T-cell (primary cell): ENCODE data around the gene INHBC. TPM values are rescaled to one million over a fixed set of nuclear protein-coding genes. Genes with fewer than 3 reads are reported as not detected.
"Not testable (repeated sequence)": the region's sequence is repeated elsewhere in the genome, so short reads cannot be mapped to it uniquely, and the experiment has no call there.

Experiments used
- ATAC-seq, 4 experiments: fragments of 200-7000 bp in 3 of 4; fragments of 150-1000 bp in 1 of 4; cut with Tn5 transposase; replicated peaks in 1 of 4; 1 replicate in 3 of 4; 2 replicates in 1 of 4; pipeline ENCODE4 v1.10.0; 2021; ENCODE audit warnings: moderate library complexity in 3 of 4, mild to moderate bottlenecking in 2 of 4, moderate number of reproducible peaks in 1 of 4
- CTCF ChIA-PET, 2 donors: fragments of 300-600 bp; sonication (Branson Sonifier 250); formaldehyde crosslinking; loops; one replicate each; lab custom pipeline; 2022; ENCODE audit warnings: antibody characterized with exemption in 2 of 2; lab: Charles Lee
- POLR2A ChIA-PET, 2 donors: fragments of 300-600 bp; sonication (Branson Sonifier 250); formaldehyde crosslinking; loops; one replicate each; lab custom pipeline; 2022; ENCODE audit warnings: antibody characterized with exemption in 2 of 2; lab: Charles Lee
- DNase-seq, 35 experiments: peaks; one replicate each; pipeline versions ENCODE4 v3.0.0 to v3.0.0-alpha.2; 2013 to 2023
- H3K27ac ChIP-seq: one replicate; pipeline ENCODE4 v1.5.1; 2013; ENCODE audit warnings: low read length
- H3K27me3 ChIP-seq, 2 experiments: replicated peaks in 1 of 2; 1 replicate in 1 of 2; 2 replicates in 1 of 2; pipeline versions ENCODE4 v1.6.1 to v1.7.0; 2013; ENCODE audit warnings: low read length in 1 of 2, mixed read lengths in 1 of 2; ENCODE audit not compliant: control insufficient read depth in 2 of 2, insufficient read depth in 2 of 2; ENCODE audit errors: extremely low read depth in 1 of 2
- H3K36me3 ChIP-seq, 2 donors: 1 replicate in 1 of 2; 2 replicates in 1 of 2; pipeline versions ENCODE4 v1.6.1 to v1.7.0; 2013; ENCODE audit warnings: low read length in 1 of 2; ENCODE audit not compliant: control insufficient read depth in 2 of 2, insufficient read depth in 1 of 2; ENCODE audit errors: extremely low read depth in 1 of 2
- H3K4me1 ChIP-seq, 2 experiments: 1 replicate in 1 of 2; 2 replicates in 1 of 2; pipeline versions ENCODE4 v1.6.1 to v1.7.0; 2013; ENCODE audit warnings: low read length in 2 of 2, mixed read lengths in 1 of 2; ENCODE audit not compliant: insufficient read depth in 2 of 2, control insufficient read depth in 1 of 2; ENCODE audit errors: extremely low read depth in 1 of 2
- H3K4me3 ChIP-seq, 2 donors: 1 replicate in 1 of 2; 2 replicates in 1 of 2; pipeline versions ENCODE4 v1.5.1 to v1.7.0; 2013; ENCODE audit warnings: mild to moderate bottlenecking in 2 of 2, low read length in 1 of 2, moderate library complexity in 1 of 2; ENCODE audit not compliant: control insufficient read depth in 1 of 2; ENCODE audit errors: extremely low read depth in 1 of 2
- H3K9me3 ChIP-seq: 2 replicates; pipeline ENCODE4 v1.7.0; 2013
- H3K27ac Mint-ChIP-seq, 2 donors: one replicate each; pipeline ENCODE4 v1.8.0; 2020 to 2021; ENCODE audit warnings: mild to moderate bottlenecking in 2 of 2, mixed read lengths in 2 of 2
- H3K27me3 Mint-ChIP-seq, 2 donors: one replicate each; pipeline ENCODE4 v1.8.0; 2021 to 2022; ENCODE audit warnings: mixed read lengths in 2 of 2
- H3K36me3 Mint-ChIP-seq: one replicate; pipeline ENCODE4 v1.8.0; 2021; ENCODE audit warnings: mixed read lengths
- H3K4me1 Mint-ChIP-seq, 3 donors: one replicate each; pipeline ENCODE4 v1.8.0; 2020 to 2022; ENCODE audit warnings: mixed read lengths in 3 of 3, mild to moderate bottlenecking in 1 of 3
- H3K4me3 Mint-ChIP-seq, 3 donors: one replicate each; pipeline ENCODE4 v1.8.0; 2020 to 2022; ENCODE audit warnings: mild to moderate bottlenecking in 3 of 3, mixed read lengths in 3 of 3, moderate library complexity in 3 of 3
- H3K9me3 Mint-ChIP-seq, 3 donors: one replicate each; pipeline ENCODE4 v1.8.0; 2020 to 2022; ENCODE audit warnings: mixed read lengths in 3 of 3
- WGBS: methylation state at CpG from one replicate; pipeline ENCODE4 v1.1.5; 2013; ENCODE audit warnings: missing lambda C conversion rate; ENCODE audit not compliant: insufficient coverage; 5-methylcytosine and 5-hydroxymethylcytosine counted together
- total RNA-seq, 35 experiments: library from RNA in 6 of 35; stranded (reverse) in 6 of 35; fragments of 120-200 nt in 1 of 35; gene quantifications; one replicate each; pipeline versions ENCODE4 v1.2.1 to v1.2.4 and lab custom pipeline; 2013 to 2026

Gene INHBC
- total RNA-seq, 5 donors from 2014 or later (not counting 1 experiment from before 2014, with no cell fraction given): 0.13 to 0.23 (median 0.18) TPM; not detected in 2

DNA sequence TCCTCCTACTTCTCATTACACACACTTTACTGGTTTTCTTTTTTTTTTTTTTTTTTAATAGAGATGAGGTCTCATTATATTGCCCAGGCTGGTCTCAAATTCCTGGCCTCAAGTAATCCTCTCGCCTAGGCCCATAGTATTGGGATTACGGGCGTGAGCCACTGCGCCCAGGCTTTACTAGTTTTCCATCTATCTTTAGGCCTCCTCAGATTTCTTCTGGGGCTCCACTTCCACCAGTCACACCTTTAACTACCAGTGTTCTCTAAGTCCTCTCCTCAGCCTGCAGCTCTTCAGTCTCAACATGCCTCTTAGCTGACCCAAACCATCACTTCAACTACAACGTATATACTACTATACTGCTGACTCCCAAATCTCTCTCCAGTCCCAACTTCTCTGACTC is 14.1 kb upstream of the INHBC start:
- Histone ChIP-seq H3K27ac (no peak overlapping the region), H3K27me3 (no peaks in the 10 kb centered on the region), H3K9me3 (no peaks in the 10 kb centered on the region), H3K4me3 (no peak overlapping the region), H3K36me3 (peaks cover 2 to 25% of the 10 kb centered on the region in 2 donors), H3K4me1 (peaks cover 0 to 2% of the 10 kb centered on the region in 2 experiments)
- Mint-ChIP-seq H3K4me3 (no peak overlapping the region), H3K27me3 (no peaks in the 10 kb centered on the region), H3K27ac (no peak overlapping the region), H3K36me3 (peaks cover 21% of the 10 kb centered on the region), H3K4me1 (peaks cover 50 to 54% (median 51%) of the 10 kb centered on the region in 3 donors), H3K9me3 (no peaks in the 10 kb centered on the region)
- POLR2A ChIA-PET: no interaction called here
- no peak for ATAC-seq
- CTCF ChIA-PET: interaction anchor here in 1 of 2 donors (0.7 kb wide), 1 partner anchor 54 kb away, joined by 5 read pairs; no protein-coding TSS in a partner anchor
- WGBS: 100% methylated on average over 4 of the region's 5 CpGs
- no peak for DNase-seq

DNA sequence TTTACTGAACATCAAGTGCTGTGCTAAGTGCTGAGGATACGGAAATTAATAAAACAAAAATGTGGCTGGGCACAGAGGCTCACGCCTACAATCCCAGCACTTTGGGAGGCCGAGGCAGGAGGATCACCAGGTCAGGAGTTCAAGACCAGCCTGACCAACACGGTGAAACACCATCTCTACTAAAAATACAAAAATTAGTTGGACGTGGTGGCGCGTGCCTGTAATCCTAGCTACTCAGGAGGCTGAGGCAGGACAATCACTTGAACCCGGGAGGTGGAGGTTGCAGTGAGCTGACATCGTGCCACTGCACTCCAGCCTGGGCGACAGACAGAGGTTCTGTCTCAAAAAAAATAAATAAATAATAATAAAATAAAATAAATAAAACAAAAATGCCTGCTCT is 7.6 kb upstream of the INHBC start:
- not testable (repeated sequence) for H3K9me3 ChIP-seq, H3K9me3 Mint-ChIP-seq, H3K27me3 Mint-ChIP-seq, ATAC-seq, DNase-seq, H3K27ac ChIP-seq, H3K4me3 ChIP-seq, H3K27me3 ChIP-seq, H3K4me3 Mint-ChIP-seq
- peaks cover 42 to 56% (median 46%) of the 10 kb centered on the region in 3 donors for H3K4me1 Mint-ChIP-seq
- peak overlapping the region in 1 of 2 donors; percentile 34 for H3K27ac Mint-ChIP-seq
- H3K4me1 ChIP-seq: peaks cover 8 to 20% of the 10 kb centered on the region in 2 experiments
- ChIA-PET CTCF (interaction anchor here in 1 of 2 donors (0.5 kb wide), 1 partner anchor 206 kb away, joined by 5 read pairs; the partner anchor contains the start of gene B4GALNT1), POLR2A (interaction anchor here in 1 of 2 donors (0.6 kb wide), 1 partner anchor 52 kb away, joined by 3 read pairs; no protein-coding TSS in a partner anchor)
- WGBS: 100% methylated on average over 5 of the region's 10 CpGs
- peaks cover 20% of the 10 kb centered on the region for H3K36me3 Mint-ChIP-seq
- peaks cover 2 to 11% of the 10 kb centered on the region in 2 donors for H3K36me3 ChIP-seq

DNA sequence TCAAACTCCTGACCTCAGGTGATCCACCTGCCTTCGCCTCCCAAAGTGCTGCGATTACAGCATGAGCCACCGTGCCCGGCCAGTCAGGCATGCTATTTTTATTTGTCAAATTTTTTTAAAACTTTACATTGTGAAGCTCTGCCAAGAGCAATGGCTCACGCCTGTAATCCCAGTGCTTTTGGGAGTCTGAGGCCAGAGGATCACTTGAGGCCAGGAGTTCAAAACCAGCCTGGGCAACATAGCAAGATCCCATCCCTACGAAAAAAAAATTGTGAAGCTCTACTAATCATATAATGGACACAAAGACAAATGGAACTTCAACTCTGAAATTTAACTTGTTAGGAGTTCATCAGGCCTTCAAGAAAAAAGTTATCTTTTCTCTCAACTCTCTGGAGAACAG is 5.6 kb upstream of the INHBC start:
- Histone ChIP-seq H3K4me1 (peaks cover 8 to 20% of the 10 kb centered on the region in 2 experiments), H3K36me3 (peaks cover 2 to 4% of the 10 kb centered on the region in 2 donors), H3K4me3 (no peak overlapping the region), H3K27me3 (no peaks in the 10 kb centered on the region), H3K9me3 (no peaks in the 10 kb centered on the region), H3K27ac (peak overlapping the region; percentile 98)
- ChIA-PET CTCF (interaction anchor here in 1 of 2 donors (0.7 kb wide), 1 partner anchor 30 kb away, joined by 3 read pairs; the partner anchor contains the start of gene GLI1), POLR2A (interaction anchor here in 1 of 2 donors (0.6 kb wide), 1 partner anchor 459 kb away, joined by 4 read pairs; no protein-coding TSS in a partner anchor)
- H3K36me3 Mint-ChIP-seq: peaks cover 13% of the 10 kb centered on the region
- H3K4me3 Mint-ChIP-seq: peak overlapping the region; percentile 88 to 99 (median 97)
- WGBS: no CpG with 5 or more reads among the region's 6 CpGs
- H3K27ac Mint-ChIP-seq: peak overlapping the region; percentile 99
- no peak for DNase-seq
- ATAC-seq: no peak
- H3K9me3 Mint-ChIP-seq: no peaks in the 10 kb centered on the region
- H3K4me1 Mint-ChIP-seq: peaks cover 38 to 50% (median 46%) of the 10 kb centered on the region in 3 donors
- no peaks in the 10 kb centered on the region for H3K27me3 Mint-ChIP-seq

- H3K9me3 Mint-ChIP-seq: no peaks in the 10 kb centered on the region
- CTCF ChIA-PET: interaction anchor here in 1 of 2 donors (0.6 to 1.2 kb wide), 7 partner anchors 8 to 206 kb away, joined by 3 to 11 read pairs (median 3); partner anchors contain the start of gene GLI1
- peaks cover 2 to 4% of the 10 kb centered on the region in 2 donors for H3K36me3 ChIP-seq
- peaks cover 36 to 46% (median 42%) of the 10 kb centered on the region in 3 donors for H3K4me1 Mint-ChIP-seq
- H3K4me3 ChIP-seq: peak overlapping the region; percentile 39 to 60
- no peak for ATAC-seq
- no peaks in the 10 kb centered on the region for H3K9me3 ChIP-seq
- POLR2A ChIA-PET: interaction anchor here (0.6 to 0.7 kb wide), 2 partner anchors 29 to 458 kb away, joined by 3 to 4 read pairs; no protein-coding TSS in a partner anchor
- H3K27ac ChIP-seq: peak overlapping the region; percentile 98
- peak in 3 of 35 experiments; percentile 4 to 28 (median 7) for DNase-seq
- peaks cover 9% of the 10 kb centered on the region for H3K36me3 Mint-ChIP-seq
- H3K27me3 Mint-ChIP-seq: no peaks in the 10 kb centered on the region
- no peaks in the 10 kb centered on the region for H3K27me3 ChIP-seq
- H3K4me1 ChIP-seq: peaks cover 8 to 20% of the 10 kb centered on the region in 2 experiments
- H3K27ac Mint-ChIP-seq: peak overlapping the region; percentile 99
- 56% methylated on average over 2 of the region's 9 CpGs for WGBS
- H3K4me3 Mint-ChIP-seq: peak overlapping the region; percentile 88 to 99 (median 97)
Measured at GRCh38 chr12:57429473-57430111, 5.0 kb upstream of the INHBC start.

- peak overlapping the region; percentile 88 to 99 (median 97) for H3K4me3 Mint-ChIP-seq
- peaks cover 8 to 25% of the 10 kb centered on the region in 2 experiments for H3K4me1 ChIP-seq
- peaks cover 36 to 48% (median 47%) of the 10 kb centered on the region in 3 donors for H3K4me1 Mint-ChIP-seq
Measured at GRCh38 chr12:57430112-57430930, 4.3 kb upstream of the INHBC start.

More at GRCh38 chr12:57430112-57430930, 4.3 kb upstream of the INHBC start:
- H3K27me3 ChIP-seq: no peaks in the 10 kb centered on the region
- no peaks in the 10 kb centered on the region for H3K27me3 Mint-ChIP-seq
- H3K27ac ChIP-seq: peak overlapping the region; percentile 98
- DNase-seq (peak in 22 of 35 experiments; percentile 8 to 65 (median 31)), ATAC-seq (peak; percentile 59 to 70 (median 66))
- H3K9me3 ChIP-seq: no peaks in the 10 kb centered on the region
- WGBS: 0% methylated on average over 52 of the region's 74 CpGs
- ChIA-PET CTCF (interaction anchor here (0.6 to 1.2 kb wide), 7 partner anchors 9 to 329 kb away, joined by 3 to 11 read pairs (median 4); partner anchors contain the start of gene GLI1 (in 1 of the 2)), POLR2A (interaction anchor here in 1 of 2 donors (0.7 kb wide), 1 partner anchor 29 kb away, joined by 3 read pairs; no protein-coding TSS in a partner anchor)
- no peaks in the 10 kb centered on the region for H3K9me3 Mint-ChIP-seq
- peak overlapping the region; percentile 47 to 62 for H3K4me3 ChIP-seq
- peak overlapping the region; percentile 99 for H3K27ac Mint-ChIP-seq
- H3K36me3 Mint-ChIP-seq: peaks cover 8% of the 10 kb centered on the region
- H3K36me3 ChIP-seq: peaks cover under 1 to 3% of the 10 kb centered on the region in 2 donors
